NB4 (cell line): ENCODE results near the gene CCBE1.

Experiments
- CTCF ChIP-seq: IDR thresholded peaks from one replicate; pipeline ENCODE4 v1.5.1; 2012; ENCODE audit warnings: low read depth, low read length
- MAX ChIP-seq: IDR thresholded peaks from 2 replicates; pipeline ENCODE4 v1.6.1; 2011; ENCODE audit warnings: low read depth, low read length
- POLR2A ChIP-seq: IDR thresholded peaks from 2 replicates; pipeline ENCODE4 v1.6.1; 2011; ENCODE audit warnings: mild to moderate bottlenecking; ENCODE audit not compliant: insufficient read length; ENCODE audit errors: extremely low read depth

GRCh38 chr18:59393381-59393780 lies 303.8 kb downstream of the CCBE1 start:
- no peak for TF ChIP-seq CTCF
- no peak for TF ChIP-seq POLR2A
- no peak for TF ChIP-seq MAX
